ENCODE measurements around the gene FBXL14. TPM values are rescaled to one million over a fixed set of nuclear protein-coding genes. Genes with fewer than 3 reads are reported as not detected.

The FBXL14 gene
- total and polyA plus RNA-seq, 2 experiments from 2014 or later = 1.9 to 9.3 TPM

GRCh38 chr12:1536817-1537216 lies 57.6 kb downstream of the FBXL14 start:
- peaks cover 100% of the 10 kb centered on the region for H3K79me2 ChIP-seq (ENCODE audit: insufficient read depth)
- no peaks in the 10 kb centered on the region for H3K9me2 ChIP-seq (ENCODE audit: insufficient read depth)
- DNase-seq = no peak
- no peaks in the 10 kb centered on the region for H3K36me3 ChIP-seq (ENCODE audit: low read depth)
- peaks cover 57% of the 10 kb centered on the region for H3F3A ChIP-seq (ENCODE audit: insufficient read depth)
- no peak overlapping the region for H3K9ac ChIP-seq
- TF ChIP-seq EZH2phosphoT487 (IDR thresholded peaks at IDR 0.05; ENCODE audit: insufficient read depth, low read depth) (no peak), EZH2 (IDR thresholded peaks at IDR 0.05; ENCODE audit: insufficient read depth, poor library complexity, severe bottlenecking) (no peak)
- no peak overlapping the region for H2AFZ ChIP-seq
- H3K27me3 ChIP-seq (replicated peaks; ENCODE audit: insufficient read depth) = no peaks in the 10 kb centered on the region
- in situ Hi-C loops (cut with MboI) = no loop called here
- H3K4me2 ChIP-seq (ENCODE audit: unreplicated experiment) = no peak overlapping the region
- H3K27ac ChIP-seq = no peak overlapping the region
- H3K4me1 ChIP-seq (ENCODE audit: insufficient read depth) = peaks cover 49% of the 10 kb centered on the region
- peaks cover 32% of the 10 kb centered on the region; the same call in 1 of the 2 replicates for H4K20me1 ChIP-seq (ENCODE audit: insufficient read depth)
- 94 to 96% methylated on average over 4 of the region's 4 CpGs for WGBS, 2 experiments (ENCODE audit: low coverage in 1 of 2, low lambda C conversion rate in 2 of 2, missing lambda C conversion rate in 2 of 2)
- H3K9me3 ChIP-seq (ENCODE audit: low read depth) = no peaks in the 10 kb centered on the region
- no peak overlapping the region for H3K4me3 ChIP-seq

- 71 to 90% methylated on average over 3 of the region's 3 CpGs for WGBS, 2 experiments (ENCODE audit: low coverage in 1 of 2, low lambda C conversion rate in 2 of 2, missing lambda C conversion rate in 2 of 2)
- TF ChIP-seq EZH2 (IDR thresholded peaks at IDR 0.05; ENCODE audit: insufficient read depth, poor library complexity, severe bottlenecking) (no peak), EZH2phosphoT487 (IDR thresholded peaks at IDR 0.05; ENCODE audit: insufficient read depth, low read depth) (no peak)
- Histone ChIP-seq H2AFZ (no peak overlapping the region), H3K9ac (peak overlapping the region; percentile 85), H3K4me1 (ENCODE audit: insufficient read depth) (peaks cover 38% of the 10 kb centered on the region), H3K4me3 (peak overlapping the region; percentile 86), H3K27ac (peak overlapping the region; percentile 52), H3F3A (ENCODE audit: insufficient read depth) (peaks cover 39% of the 10 kb centered on the region), H3K9me2 (ENCODE audit: insufficient read depth) (no peaks in the 10 kb centered on the region), H3K4me2 (ENCODE audit: unreplicated experiment) (peak overlapping the region; percentile 91), H3K9me3 (ENCODE audit: low read depth) (no peaks in the 10 kb centered on the region), H3K79me2 (ENCODE audit: insufficient read depth) (peaks cover 90% of the 10 kb centered on the region), H3K27me3 (replicated peaks; ENCODE audit: insufficient read depth) (no peaks in the 10 kb centered on the region), H4K20me1 (ENCODE audit: insufficient read depth) (peaks cover 20% of the 10 kb centered on the region; the same call in 1 of the 2 replicates), H3K36me3 (ENCODE audit: low read depth) (no peaks in the 10 kb centered on the region)
- in situ Hi-C loops (cut with MboI) = no loop called here
- DNase-seq = peak; percentile 28
Measured at GRCh38 chr12:1534748-1535147, 59.6 kb downstream of the FBXL14 start.

DNA sequence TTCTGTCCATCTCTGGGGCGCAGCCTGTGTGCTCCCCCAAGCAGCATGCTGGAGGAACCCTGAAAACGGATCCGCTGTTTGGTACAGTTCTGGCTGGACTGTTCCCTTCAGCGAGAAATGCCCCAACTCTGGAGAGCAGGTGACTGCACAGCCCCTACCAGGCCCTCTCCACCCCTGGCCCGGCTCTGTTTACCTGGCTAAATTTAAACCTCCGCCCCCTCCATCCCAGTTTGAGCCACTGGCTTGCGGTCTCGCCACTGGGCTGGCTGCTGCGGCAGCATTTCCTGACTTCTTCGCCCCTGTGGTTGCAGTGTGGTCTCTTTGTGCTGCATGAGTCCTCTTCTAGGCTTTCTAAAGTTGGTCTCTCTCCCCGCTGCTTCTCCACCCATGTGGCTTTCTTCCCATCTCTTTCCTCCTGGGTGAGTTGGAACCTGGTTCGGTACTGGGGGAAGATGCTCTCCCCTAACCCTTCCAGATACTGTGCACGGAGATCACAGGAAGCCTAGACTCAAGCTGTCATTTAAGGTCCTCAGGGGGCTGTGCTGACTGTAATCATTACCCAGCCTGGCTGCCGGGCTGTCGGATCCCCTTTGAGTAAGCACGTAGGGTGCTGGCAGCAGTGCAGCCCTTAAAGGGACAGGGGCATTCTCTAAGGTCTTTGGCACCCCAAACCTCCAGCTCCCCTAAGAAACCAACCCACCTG lies 60.6 kb downstream of the FBXL14 start:
- Histone ChIP-seq H3K79me2 (ENCODE audit: insufficient read depth) (peaks cover 90% of the 10 kb centered on the region), H3K27me3 (replicated peaks; ENCODE audit: insufficient read depth) (no peaks in the 10 kb centered on the region), H3K9ac (peak overlapping the region; percentile 85), H3F3A (ENCODE audit: insufficient read depth) (peaks cover 43% of the 10 kb centered on the region), H3K9me3 (ENCODE audit: low read depth) (no peaks in the 10 kb centered on the region), H3K4me3 (peak overlapping the region; percentile 86), H4K20me1 (ENCODE audit: insufficient read depth) (peaks cover 11% of the 10 kb centered on the region; the same call in 1 of the 2 replicates), H3K4me2 (ENCODE audit: unreplicated experiment) (peak overlapping the region; percentile 91), H3K9me2 (ENCODE audit: insufficient read depth) (no peaks in the 10 kb centered on the region), H2AFZ (no peak overlapping the region), H3K36me3 (ENCODE audit: low read depth) (no peaks in the 10 kb centered on the region), H3K27ac (peak overlapping the region; percentile 52), H3K4me1 (ENCODE audit: insufficient read depth) (peaks cover 47% of the 10 kb centered on the region)
- DNase-seq = peak; percentile 75
- TF ChIP-seq EZH2 (IDR thresholded peaks at IDR 0.05; ENCODE audit: insufficient read depth, poor library complexity, severe bottlenecking) (no peak), EZH2phosphoT487 (IDR thresholded peaks at IDR 0.05; ENCODE audit: insufficient read depth, low read depth) (no peak)
- WGBS, 2 experiments (ENCODE audit: low coverage in 1 of 2, low lambda C conversion rate in 2 of 2, missing lambda C conversion rate in 2 of 2) = 32 to 45% methylated on average over 16 of the region's 16 CpGs
- in situ Hi-C loops (cut with MboI) = no loop called here

DNA sequence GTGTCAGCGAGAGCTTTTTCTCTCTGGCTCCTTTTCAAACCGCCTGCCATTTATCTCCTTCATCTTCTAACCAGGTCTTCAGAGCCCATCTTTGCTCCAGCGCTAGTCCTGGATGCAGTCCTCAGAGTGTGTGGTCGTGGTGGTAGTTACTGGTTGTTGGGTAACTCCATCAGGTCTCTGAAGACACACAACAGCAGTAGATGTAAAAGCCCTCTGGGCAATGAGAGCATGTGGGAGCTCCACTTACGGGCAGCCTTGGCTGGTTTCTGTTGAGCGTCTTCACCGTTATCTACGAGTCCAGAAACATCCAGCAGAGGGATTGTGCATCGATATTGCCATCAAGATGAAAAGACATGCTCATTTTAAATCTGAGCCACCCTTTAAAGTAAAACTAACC lies 61.2 kb downstream of the FBXL14 start:
- TF ChIP-seq EZH2phosphoT487 (IDR thresholded peaks at IDR 0.05; ENCODE audit: insufficient read depth, low read depth) (no peak), EZH2 (IDR thresholded peaks at IDR 0.05; ENCODE audit: insufficient read depth, poor library complexity, severe bottlenecking) (no peak)
- Histone ChIP-seq H3K79me2 (ENCODE audit: insufficient read depth) (peaks cover 90% of the 10 kb centered on the region), H3K9me3 (ENCODE audit: low read depth) (no peaks in the 10 kb centered on the region), H2AFZ (no peak overlapping the region), H3K27me3 (replicated peaks; ENCODE audit: insufficient read depth) (no peaks in the 10 kb centered on the region), H3K4me1 (ENCODE audit: insufficient read depth) (peaks cover 52% of the 10 kb centered on the region), H3K4me2 (ENCODE audit: unreplicated experiment) (peak overlapping the region; percentile 91), H4K20me1 (ENCODE audit: insufficient read depth) (peaks cover 11% of the 10 kb centered on the region; the same call in 1 of the 2 replicates), H3K36me3 (ENCODE audit: low read depth) (no peaks in the 10 kb centered on the region), H3K9me2 (ENCODE audit: insufficient read depth) (no peaks in the 10 kb centered on the region), H3K9ac (peak overlapping the region; percentile 85), H3K4me3 (peak overlapping the region; percentile 86), H3F3A (ENCODE audit: insufficient read depth) (peaks cover 49% of the 10 kb centered on the region), H3K27ac (peak overlapping the region; percentile 52)
- DNase-seq = peak; percentile 64
- 44 to 48% methylated on average over 9 of the region's 9 CpGs for WGBS, 2 experiments (ENCODE audit: low coverage in 1 of 2, low lambda C conversion rate in 2 of 2, missing lambda C conversion rate in 2 of 2)
- in situ Hi-C loops (cut with MboI) = no loop called here

All from GM23248 (cell line).